PFSK-1 (cell line): Measurements from ENCODE around the gene TRAPPC12.

Source experiments
- POLR2AphosphoS5 ChIP-seq: IDR thresholded peaks from 2 replicates; pipeline ENCODE4 v1.6.1; 2012; ENCODE audit warnings: low read depth, mild to moderate bottlenecking, control low read depth, low read length, moderate library complexity
- REST ChIP-seq, 2 experiments: IDR thresholded peaks; 2 replicates each; pipeline versions ENCODE4 v1.6.1 to v1.8.0; 2011 to 2012; ENCODE audit warnings: low read depth in 2 of 2, low read length in 2 of 2, control low read depth in 1 of 2, inconsistent platforms in 1 of 2, mild to moderate bottlenecking in 1 of 2, moderate library complexity in 1 of 2; ENCODE audit not compliant: insufficient read depth in 1 of 2
- TAF1 ChIP-seq: IDR thresholded peaks from 2 replicates; pipeline ENCODE4 v1.6.1; 2012; ENCODE audit warnings: low read length, control low read depth, borderline replicate concordance; ENCODE audit not compliant: insufficient read depth

GRCh38 chr2:3440477-3440876 lies 61.0 kb downstream of the TRAPPC12 start:
- no peak for TF ChIP-seq POLR2AphosphoS5
- TF ChIP-seq TAF1 = no peak
- TF ChIP-seq REST (IDR thresholded peaks at IDR 0.05; ENCODE audit: insufficient read depth in 1 of 2, low read depth in 2 of 2, low read length in 2 of 2) = no peak
